GM23338 (cell line): ENCODE results near the gene NRG3.

Experiments used
- CREB1 ChIP-seq: fragments of 250-450 bp; sonication (Bioruptor Pico); IDR thresholded peaks from 2 replicates; pipeline ENCODE4 v1.5.0; 2020; ENCODE audit warnings: low read depth, mild to moderate bottlenecking, moderate library complexity
- EZH2 ChIP-seq: fragments of 200-600 bp; sonication (generic); IDR thresholded peaks from one replicate; pipeline ENCODE4 v1.8.0; 2017; ENCODE audit warnings: antibody characterized with exemption, mild to moderate bottlenecking, low read depth; ENCODE audit not compliant: unreplicated experiment
- EZH2phosphoT487 ChIP-seq: fragments of 200-600 bp; sonication (generic); IDR thresholded peaks from one replicate; pipeline ENCODE4 v1.8.1; 2018; ENCODE audit warnings: antibody characterized with exemption; ENCODE audit not compliant: unreplicated experiment
- JUNB ChIP-seq: IDR thresholded peaks from one replicate; pipeline ENCODE4 v1.6.1; 2016; ENCODE audit warnings: antibody characterized with exemption; ENCODE audit not compliant: unreplicated experiment
- NANOG ChIP-seq: IDR thresholded peaks from 2 replicates; pipeline ENCODE4 v1.6.1; 2016; ENCODE audit warnings: antibody characterized with exemption, borderline replicate concordance
- POLR2AphosphoS5 ChIP-seq: IDR thresholded peaks from 2 replicates; pipeline ENCODE4 v1.6.1; 2016; ENCODE audit warnings: antibody characterized with exemption, low read depth
- STAT1 ChIP-seq: IDR thresholded peaks from one replicate; pipeline ENCODE4 v1.6.1; 2016; ENCODE audit warnings: antibody characterized with exemption; ENCODE audit not compliant: unreplicated experiment
- ZNF114 ChIP-seq: fragments of 250-450 bp; sonication (Bioruptor Pico); IDR thresholded peaks from 2 replicates; pipeline ENCODE4 v1.5.0; 2020; ENCODE audit warnings: mild to moderate bottlenecking, moderate library complexity
- ZNF331 ChIP-seq: fragments of 250-450 bp; sonication (Bioruptor Pico); IDR thresholded peaks from 2 replicates; pipeline ENCODE4 v1.5.0; 2020; ENCODE audit warnings: low read depth, mild to moderate bottlenecking, moderate library complexity
- TF ChIP-seq, protein P1 (sequence below), 2 experiments: fragments of 200-600 bp in 1 of 2; sonication (generic) in 1 of 2; conservative IDR thresholded peaks; 2 replicates each; pipeline versions ENCODE4 v1.5.1 to v1.6.1; 2016 to 2017; ENCODE audit warnings: antibody characterized with exemption in 2 of 2, low read depth in 2 of 2, mild to moderate bottlenecking in 2 of 2, moderate library complexity in 1 of 2
- TF ChIP-seq, protein P2 (sequence below): IDR thresholded peaks from one replicate; pipeline ENCODE4 v1.6.1; 2018; ENCODE audit warnings: antibody characterized with exemption; ENCODE audit not compliant: unreplicated experiment
- TF ChIP-seq, protein P3 (sequence below): IDR thresholded peaks from 2 replicates; pipeline ENCODE4 v1.6.1; 2016; ENCODE audit warnings: antibody characterized with exemption

DNA sequence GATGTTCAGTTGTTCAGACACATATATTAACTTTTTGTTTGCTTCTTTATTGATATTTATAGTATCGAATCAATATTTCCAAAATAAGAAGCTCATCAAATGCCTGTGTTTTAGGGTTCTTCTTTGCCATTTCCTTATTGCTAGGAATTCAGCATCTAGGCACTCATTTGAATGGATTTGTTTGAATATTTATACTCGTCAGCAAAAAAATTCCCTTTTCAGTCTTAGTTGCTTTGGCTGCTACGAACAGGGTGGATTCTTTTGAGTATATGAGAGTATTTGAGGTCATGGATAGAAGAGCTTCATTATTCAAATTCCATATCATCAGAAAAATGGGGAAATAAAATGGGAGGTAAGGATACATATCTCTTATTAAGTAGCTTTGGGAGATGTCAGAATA is 706.9 kb downstream of the NRG3 start:
- TF ChIP-seq, protein P1, sequence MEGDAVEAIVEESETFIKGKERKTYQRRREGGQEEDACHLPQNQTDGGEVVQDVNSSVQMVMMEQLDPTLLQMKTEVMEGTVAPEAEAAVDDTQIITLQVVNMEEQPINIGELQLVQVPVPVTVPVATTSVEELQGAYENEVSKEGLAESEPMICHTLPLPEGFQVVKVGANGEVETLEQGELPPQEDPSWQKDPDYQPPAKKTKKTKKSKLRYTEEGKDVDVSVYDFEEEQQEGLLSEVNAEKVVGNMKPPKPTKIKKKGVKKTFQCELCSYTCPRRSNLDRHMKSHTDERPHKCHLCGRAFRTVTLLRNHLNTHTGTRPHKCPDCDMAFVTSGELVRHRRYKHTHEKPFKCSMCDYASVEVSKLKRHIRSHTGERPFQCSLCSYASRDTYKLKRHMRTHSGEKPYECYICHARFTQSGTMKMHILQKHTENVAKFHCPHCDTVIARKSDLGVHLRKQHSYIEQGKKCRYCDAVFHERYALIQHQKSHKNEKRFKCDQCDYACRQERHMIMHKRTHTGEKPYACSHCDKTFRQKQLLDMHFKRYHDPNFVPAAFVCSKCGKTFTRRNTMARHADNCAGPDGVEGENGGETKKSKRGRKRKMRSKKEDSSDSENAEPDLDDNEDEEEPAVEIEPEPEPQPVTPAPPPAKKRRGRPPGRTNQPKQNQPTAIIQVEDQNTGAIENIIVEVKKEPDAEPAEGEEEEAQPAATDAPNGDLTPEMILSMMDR (conservative IDR thresholded peaks at IDR 0.05; ENCODE audit: low read depth in 2 of 2): no peak
- no peak for TF ChIP-seq EZH2phosphoT487
- no peak for TF ChIP-seq CREB1 (CRISPR knock-in tag)
- TF ChIP-seq POLR2AphosphoS5: no peak
- no peak for TF ChIP-seq EZH2
- no peak for TF ChIP-seq JUNB
- TF ChIP-seq STAT1: no peak
- TF ChIP-seq, protein P2, sequence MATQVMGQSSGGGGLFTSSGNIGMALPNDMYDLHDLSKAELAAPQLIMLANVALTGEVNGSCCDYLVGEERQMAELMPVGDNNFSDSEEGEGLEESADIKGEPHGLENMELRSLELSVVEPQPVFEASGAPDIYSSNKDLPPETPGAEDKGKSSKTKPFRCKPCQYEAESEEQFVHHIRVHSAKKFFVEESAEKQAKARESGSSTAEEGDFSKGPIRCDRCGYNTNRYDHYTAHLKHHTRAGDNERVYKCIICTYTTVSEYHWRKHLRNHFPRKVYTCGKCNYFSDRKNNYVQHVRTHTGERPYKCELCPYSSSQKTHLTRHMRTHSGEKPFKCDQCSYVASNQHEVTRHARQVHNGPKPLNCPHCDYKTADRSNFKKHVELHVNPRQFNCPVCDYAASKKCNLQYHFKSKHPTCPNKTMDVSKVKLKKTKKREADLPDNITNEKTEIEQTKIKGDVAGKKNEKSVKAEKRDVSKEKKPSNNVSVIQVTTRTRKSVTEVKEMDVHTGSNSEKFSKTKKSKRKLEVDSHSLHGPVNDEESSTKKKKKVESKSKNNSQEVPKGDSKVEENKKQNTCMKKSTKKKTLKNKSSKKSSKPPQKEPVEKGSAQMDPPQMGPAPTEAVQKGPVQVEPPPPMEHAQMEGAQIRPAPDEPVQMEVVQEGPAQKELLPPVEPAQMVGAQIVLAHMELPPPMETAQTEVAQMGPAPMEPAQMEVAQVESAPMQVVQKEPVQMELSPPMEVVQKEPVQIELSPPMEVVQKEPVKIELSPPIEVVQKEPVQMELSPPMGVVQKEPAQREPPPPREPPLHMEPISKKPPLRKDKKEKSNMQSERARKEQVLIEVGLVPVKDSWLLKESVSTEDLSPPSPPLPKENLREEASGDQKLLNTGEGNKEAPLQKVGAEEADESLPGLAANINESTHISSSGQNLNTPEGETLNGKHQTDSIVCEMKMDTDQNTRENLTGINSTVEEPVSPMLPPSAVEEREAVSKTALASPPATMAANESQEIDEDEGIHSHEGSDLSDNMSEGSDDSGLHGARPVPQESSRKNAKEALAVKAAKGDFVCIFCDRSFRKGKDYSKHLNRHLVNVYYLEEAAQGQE: no peak
- TF ChIP-seq, protein P3, sequence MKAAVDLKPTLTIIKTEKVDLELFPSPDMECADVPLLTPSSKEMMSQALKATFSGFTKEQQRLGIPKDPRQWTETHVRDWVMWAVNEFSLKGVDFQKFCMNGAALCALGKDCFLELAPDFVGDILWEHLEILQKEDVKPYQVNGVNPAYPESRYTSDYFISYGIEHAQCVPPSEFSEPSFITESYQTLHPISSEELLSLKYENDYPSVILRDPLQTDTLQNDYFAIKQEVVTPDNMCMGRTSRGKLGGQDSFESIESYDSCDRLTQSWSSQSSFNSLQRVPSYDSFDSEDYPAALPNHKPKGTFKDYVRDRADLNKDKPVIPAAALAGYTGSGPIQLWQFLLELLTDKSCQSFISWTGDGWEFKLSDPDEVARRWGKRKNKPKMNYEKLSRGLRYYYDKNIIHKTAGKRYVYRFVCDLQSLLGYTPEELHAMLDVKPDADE: no peak
- no peak for TF ChIP-seq NANOG
- no peak for TF ChIP-seq ZNF114
- TF ChIP-seq ZNF331 (CRISPR knock-in tag): no peak
